Mucosa of rectum (tissue), 2 donors: ENCODE measurements around the gene SGMS1.

Experiments used
- H3K27ac ChIP-seq, 2 donors: one replicate each; pipeline ENCODE4 v1.7.0; 2013; ENCODE audit warnings: inconsistent platforms in 2 of 2, low read depth in 2 of 2, low read length in 2 of 2
- H3K27me3 ChIP-seq, 2 donors: one replicate each; pipeline ENCODE4 v1.7.0; 2013; ENCODE audit warnings: low read length in 2 of 2; ENCODE audit not compliant: control insufficient read depth in 2 of 2, insufficient read depth in 2 of 2
- H3K36me3 ChIP-seq, 2 donors: one replicate each; pipeline ENCODE4 v1.7.0; 2013; ENCODE audit warnings: low read length in 2 of 2; ENCODE audit not compliant: control insufficient read depth in 2 of 2, insufficient read depth in 2 of 2
- H3K4me1 ChIP-seq, 2 donors: one replicate each; pipeline ENCODE4 v1.7.0; 2013; ENCODE audit warnings: low read length in 2 of 2, mild to moderate bottlenecking in 1 of 2; ENCODE audit not compliant: control insufficient read depth in 2 of 2, insufficient read depth in 2 of 2
- H3K4me3 ChIP-seq, 2 donors: one replicate each; pipeline ENCODE4 v1.7.0; 2013; ENCODE audit warnings: low read length in 2 of 2
- H3K9ac ChIP-seq, 2 donors: one replicate each; pipeline ENCODE4 v1.7.0; 2013; ENCODE audit warnings: low read length in 2 of 2, low read depth in 1 of 2, mild to moderate bottlenecking in 1 of 2
- H3K9me3 ChIP-seq, 2 donors: one replicate each; pipeline ENCODE4 v1.7.0; 2013; ENCODE audit warnings: low read length in 2 of 2; ENCODE audit not compliant: control insufficient read depth in 2 of 2
- donor health status: healthy.
- donor health status: Normal muscosa, but diverticular disease.

The SGMS1 gene

DNA sequence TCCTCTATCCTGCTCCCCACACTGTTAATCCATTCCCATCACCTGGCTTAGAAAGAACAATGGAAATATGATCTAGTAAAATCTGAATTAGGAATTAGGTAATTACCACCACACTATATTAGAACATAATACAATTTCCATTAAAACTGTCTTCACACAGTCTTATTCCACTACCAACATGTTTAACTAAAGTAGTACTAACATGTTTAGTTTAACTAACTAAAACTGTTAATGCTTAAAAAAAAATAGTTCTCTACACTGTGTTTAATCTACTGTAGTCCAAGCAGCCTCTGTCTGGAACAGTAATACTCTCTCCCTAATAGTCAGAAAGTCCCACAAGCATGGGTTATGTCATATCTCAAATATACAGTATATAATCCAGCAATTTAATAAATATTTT, 150.8 kb downstream of the SGMS1 start:
- no peak overlapping the region for H3K27ac ChIP-seq
- no peaks in the 10 kb centered on the region for H3K36me3 ChIP-seq
- H3K9ac ChIP-seq = no peak overlapping the region
- peaks cover 21 to 22% of the 10 kb centered on the region in 2 donors for H3K4me1 ChIP-seq
- H3K9me3 ChIP-seq = no peaks in the 10 kb centered on the region
- no peak overlapping the region for H3K4me3 ChIP-seq
- no peaks in the 10 kb centered on the region for H3K27me3 ChIP-seq

DNA sequence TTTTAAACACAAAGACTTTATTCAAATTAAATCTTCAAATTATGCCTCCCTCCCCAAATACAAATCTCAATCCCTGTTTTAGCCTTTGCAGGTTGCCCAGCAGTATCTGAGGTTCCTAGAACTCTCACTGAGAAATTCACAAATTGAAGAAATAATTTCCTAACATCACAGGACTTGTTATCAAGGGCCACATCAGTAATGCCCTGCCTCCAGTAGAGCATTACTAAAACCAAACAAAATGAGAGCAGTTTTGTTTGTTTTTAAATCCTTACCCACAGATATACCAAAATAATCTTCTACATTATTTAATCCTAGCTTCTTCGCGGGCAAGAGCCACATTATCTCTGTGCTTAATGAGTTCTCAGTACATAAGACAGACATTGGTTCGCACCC, 152.2 kb downstream of the SGMS1 start:
- Histone ChIP-seq H3K9me3 (no peaks in the 10 kb centered on the region), H3K4me3 (no peak overlapping the region), H3K36me3 (no peaks in the 10 kb centered on the region), H3K9ac (no peak overlapping the region), H3K27ac (no peak overlapping the region), H3K27me3 (no peaks in the 10 kb centered on the region), H3K4me1 (peaks cover 21 to 29% of the 10 kb centered on the region in 2 donors)

DNA sequence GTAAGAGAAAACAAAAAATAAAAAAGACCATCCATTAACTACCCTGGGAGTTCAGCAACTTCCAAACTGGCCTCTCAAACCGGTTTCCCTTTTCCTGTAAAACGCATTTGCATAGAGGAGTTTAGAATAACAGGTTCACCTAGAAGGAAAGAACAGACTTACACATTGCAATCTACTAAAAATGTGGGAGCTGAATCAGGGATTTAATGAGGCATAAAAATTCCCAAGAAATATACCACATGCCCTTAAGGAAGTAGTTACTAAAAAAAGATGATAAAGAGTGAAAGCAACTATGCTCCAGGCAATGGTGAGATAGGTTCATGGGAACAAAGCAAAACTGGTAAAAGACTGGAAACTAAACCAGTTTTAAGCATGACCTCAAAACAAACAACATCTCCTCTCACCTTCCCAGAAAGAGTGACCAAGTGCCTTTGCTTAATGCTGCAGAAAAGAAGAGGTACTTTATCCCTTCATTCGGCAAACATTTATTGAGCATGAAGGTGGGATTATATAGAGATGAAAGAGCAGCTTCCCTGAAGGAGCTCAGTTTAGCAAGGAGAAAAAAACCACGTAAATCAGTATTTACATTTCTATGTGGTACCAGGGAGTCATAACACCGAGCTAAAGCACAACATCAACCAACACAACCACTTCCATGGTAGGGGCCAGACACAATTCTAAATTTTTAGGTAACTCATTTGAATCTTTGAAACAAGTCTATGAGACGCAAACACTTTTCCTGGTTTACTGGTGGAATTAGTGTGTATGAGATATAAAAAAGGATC, 152.8 kb downstream of the SGMS1 start:
- Histone ChIP-seq H3K27ac (peak overlapping the region; percentile 40 to 61), H3K4me3 (no peak overlapping the region), H3K4me1 (peaks cover 21 to 29% of the 10 kb centered on the region in 2 donors), H3K27me3 (no peaks in the 10 kb centered on the region), H3K9ac (peak overlapping the region in 1 of 2 donors; percentile 16), H3K9me3 (no peaks in the 10 kb centered on the region), H3K36me3 (no peaks in the 10 kb centered on the region)

DNA sequence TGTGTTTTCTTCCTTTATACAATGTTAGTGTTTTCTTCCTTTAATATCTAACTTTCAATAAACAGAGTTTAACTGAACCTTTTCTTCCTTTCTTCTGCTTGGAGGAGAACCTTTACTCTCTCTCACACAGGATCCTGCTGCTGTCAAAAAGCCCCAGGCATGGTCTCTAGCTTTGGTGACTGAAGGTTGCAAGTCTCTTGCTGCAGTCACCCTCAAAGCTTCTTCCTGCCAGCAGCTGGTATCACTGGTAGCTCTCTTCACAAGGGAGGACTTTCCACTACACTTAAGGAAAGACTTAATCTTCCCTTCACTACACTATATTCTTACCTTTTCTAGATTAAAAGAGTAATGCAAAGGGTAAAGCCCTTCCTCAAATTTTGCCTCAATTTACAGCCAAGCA, 153.4 kb downstream of the SGMS1 start:
- H3K9me3 ChIP-seq = no peaks in the 10 kb centered on the region
- no peaks in the 10 kb centered on the region for H3K27me3 ChIP-seq
- H3K4me3 ChIP-seq = no peak overlapping the region
- H3K36me3 ChIP-seq = no peaks in the 10 kb centered on the region
- H3K27ac ChIP-seq = peak overlapping the region; percentile 30 to 40
- no peak overlapping the region for H3K9ac ChIP-seq
- peaks cover 21 to 29% of the 10 kb centered on the region in 2 donors for H3K4me1 ChIP-seq

- Histone ChIP-seq H3K27ac (peak overlapping the region; percentile 40 to 50), H3K36me3 (no peaks in the 10 kb centered on the region), H3K4me3 (peak overlapping the region; percentile 9 to 10), H3K9me3 (no peaks in the 10 kb centered on the region), H3K9ac (no peak overlapping the region), H3K27me3 (no peaks in the 10 kb centered on the region), H3K4me1 (peaks cover 21 to 29% of the 10 kb centered on the region in 2 donors)
Observed at GRCh38 chr10:50469778-50470193, 154.0 kb downstream of the SGMS1 start.

DNA sequence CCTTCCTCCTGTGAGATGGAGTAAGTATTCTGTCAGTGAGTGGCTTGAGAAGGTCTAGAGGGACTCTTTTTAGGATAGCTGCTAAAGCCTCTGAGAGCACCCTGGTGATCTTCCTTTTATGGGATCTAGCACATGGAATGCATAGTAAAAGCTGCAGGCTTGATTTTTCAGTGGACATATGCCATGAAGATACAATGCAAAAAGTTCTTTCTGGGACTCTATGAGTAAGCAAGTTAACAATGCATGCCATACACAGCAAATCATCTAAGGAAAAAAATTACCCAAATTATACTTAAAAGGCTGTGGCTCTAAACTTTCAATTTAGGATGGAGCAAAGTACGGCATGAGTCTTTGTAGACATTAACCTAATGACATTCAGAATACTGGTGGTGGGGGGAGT, 154.5 kb downstream of the SGMS1 start:
- Histone ChIP-seq H3K36me3 (no peaks in the 10 kb centered on the region), H3K9ac (no peak overlapping the region), H3K27ac (peak overlapping the region in 1 of 2 donors; percentile 50), H3K27me3 (no peaks in the 10 kb centered on the region), H3K4me1 (peaks cover 21 to 29% of the 10 kb centered on the region in 2 donors), H3K9me3 (no peaks in the 10 kb centered on the region), H3K4me3 (peak overlapping the region; percentile 9 to 10)

- Histone ChIP-seq H3K9ac (no peak overlapping the region), H3K4me1 (peaks cover 21 to 29% of the 10 kb centered on the region in 2 donors), H3K27ac (no peak overlapping the region), H3K4me3 (no peak overlapping the region), H3K9me3 (no peaks in the 10 kb centered on the region), H3K27me3 (no peaks in the 10 kb centered on the region), H3K36me3 (no peaks in the 10 kb centered on the region)
Observed at GRCh38 chr10:50467209-50467608, 156.5 kb downstream of the SGMS1 start.

GRCh38 chr10:50464004-50464409, 159.7 kb downstream of the SGMS1 start:
- peaks cover 0 to 3% of the 10 kb centered on the region in 2 donors for H3K36me3 ChIP-seq
- peaks cover 3 to 20% of the 10 kb centered on the region in 2 donors for H3K4me1 ChIP-seq
- no peak overlapping the region for H3K9ac ChIP-seq
- no peak overlapping the region for H3K4me3 ChIP-seq
- H3K9me3 ChIP-seq = no peaks in the 10 kb centered on the region
- no peak overlapping the region for H3K27ac ChIP-seq
- no peaks in the 10 kb centered on the region for H3K27me3 ChIP-seq

GRCh38 chr10:50461834-50462233, 161.9 kb downstream of the SGMS1 start:
- Histone ChIP-seq H3K27me3 (no peaks in the 10 kb centered on the region), H3K9ac (no peak overlapping the region), H3K27ac (peak overlapping the region in 1 of 2 donors; percentile 11), H3K9me3 (no peaks in the 10 kb centered on the region), H3K36me3 (peaks cover 0 to 3% of the 10 kb centered on the region in 2 donors), H3K4me3 (no peak overlapping the region), H3K4me1 (peaks cover 0 to 6% of the 10 kb centered on the region in 2 donors)

DNA sequence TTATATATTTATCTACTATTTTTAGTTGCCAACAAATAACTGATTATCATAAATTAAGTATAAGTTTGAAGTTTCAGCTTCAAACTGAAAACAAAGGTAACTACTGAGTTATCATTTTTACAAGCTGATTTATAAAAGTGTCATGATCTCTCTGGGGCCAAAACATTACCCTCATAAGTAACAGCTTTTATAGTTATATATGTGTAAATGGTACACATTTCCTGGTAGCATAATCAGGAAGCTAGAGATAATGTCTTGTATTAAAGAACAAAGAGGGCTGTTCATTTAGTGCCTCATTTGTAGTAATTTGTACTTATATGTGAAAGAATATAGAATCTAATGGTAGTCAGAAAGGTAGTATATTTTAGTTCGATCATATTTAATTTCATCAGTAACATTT, 162.6 kb downstream of the SGMS1 start:
- no peak overlapping the region for H3K4me3 ChIP-seq
- no peaks in the 10 kb centered on the region for H3K27me3 ChIP-seq
- no peak overlapping the region for H3K9ac ChIP-seq
- H3K27ac ChIP-seq = peak overlapping the region in 1 of 2 donors; percentile 11
- peaks cover 0 to 6% of the 10 kb centered on the region in 2 donors for H3K4me1 ChIP-seq
- no peaks in the 10 kb centered on the region for H3K9me3 ChIP-seq
- H3K36me3 ChIP-seq = peaks cover 0 to 3% of the 10 kb centered on the region in 2 donors
